ENCODE measurements around the gene KIF16B.
"Not testable (repeated sequence)": the region's sequence is repeated elsewhere in the genome, so short reads cannot be mapped to it uniquely, and the experiment has no call there.

Gene KIF16B

GRCh38 chr20:16244892-16245291 is 328.4 kb downstream of the KIF16B start:
- no peak for DNase-seq

- no peak for DNase-seq
Measured at GRCh38 chr20:16243470-16243869, 329.8 kb downstream of the KIF16B start.

DNA sequence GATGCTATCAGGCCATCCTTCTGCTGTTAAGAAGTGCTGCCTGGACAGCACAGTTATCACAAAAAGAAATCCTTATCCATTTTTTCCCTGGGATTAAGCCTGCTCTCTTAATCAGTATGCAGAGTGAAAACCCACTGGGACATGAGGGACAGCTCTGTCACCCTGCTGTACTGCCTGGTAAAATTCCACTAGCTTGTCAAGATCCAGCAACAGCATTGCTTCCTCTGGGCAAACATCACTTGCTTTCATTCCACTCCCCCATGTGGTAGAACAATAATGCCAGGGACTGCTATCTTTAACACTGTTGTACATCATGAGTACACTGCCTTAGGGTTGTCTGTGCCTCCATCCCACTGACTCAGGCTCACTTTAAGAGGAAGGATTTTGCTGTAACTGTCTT is 331.3 kb downstream of the KIF16B start:
- DNase-seq: no peak

- DNase-seq: no peak
Measured at GRCh38 chr20:16240355-16240754, 332.9 kb downstream of the KIF16B start.

DNA sequence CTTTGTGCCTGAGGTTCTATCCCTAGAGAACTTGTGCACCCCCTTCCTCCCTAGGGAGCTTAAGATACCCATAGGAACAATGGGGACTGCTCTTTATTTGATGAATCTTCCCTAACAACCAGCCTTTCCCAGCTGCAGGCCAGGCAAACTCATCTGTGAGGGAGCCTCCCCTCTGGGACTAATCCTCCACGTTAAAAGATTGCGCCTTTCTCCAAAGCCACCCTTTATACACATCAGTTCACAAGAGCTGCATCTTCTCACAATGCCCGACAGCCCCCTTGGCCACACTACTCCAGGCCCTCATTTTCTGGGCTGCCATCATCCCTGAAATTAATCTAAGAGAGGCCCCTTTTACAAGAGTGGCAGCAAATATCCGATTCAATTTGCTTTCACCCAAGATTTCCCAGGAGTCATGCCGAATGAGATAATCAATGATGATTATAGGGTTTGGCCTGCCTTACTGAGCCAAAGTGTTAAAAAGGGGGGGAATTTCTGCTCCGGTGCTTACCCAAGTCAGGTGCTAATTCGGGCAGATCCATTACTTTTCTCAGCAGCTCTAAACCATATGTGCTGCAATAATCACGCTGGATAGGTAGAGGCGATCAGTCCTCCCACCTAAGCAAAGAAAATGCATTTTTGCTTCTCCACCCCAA is 336.5 kb downstream of the KIF16B start:
- DNase-seq: no peak

DNA sequence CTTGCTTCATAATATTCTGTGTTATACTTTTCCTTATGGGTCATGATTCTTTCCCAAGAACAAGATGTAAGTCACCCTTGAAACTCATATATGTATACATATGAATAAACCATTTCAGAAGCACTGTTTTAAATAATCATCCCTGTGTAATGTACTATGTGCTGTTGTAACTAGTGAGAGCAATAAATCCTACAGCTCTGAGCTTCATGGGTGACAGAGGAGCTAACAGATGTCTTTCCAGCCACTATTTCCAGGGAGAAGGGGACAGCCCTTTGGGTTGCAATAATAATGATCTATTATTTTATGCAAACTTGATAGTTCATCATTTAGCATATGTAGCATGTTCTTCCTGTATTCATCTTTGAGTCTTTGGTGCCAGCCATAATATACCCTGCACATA is 342.8 kb downstream of the KIF16B start:
- no peak for DNase-seq

DNA sequence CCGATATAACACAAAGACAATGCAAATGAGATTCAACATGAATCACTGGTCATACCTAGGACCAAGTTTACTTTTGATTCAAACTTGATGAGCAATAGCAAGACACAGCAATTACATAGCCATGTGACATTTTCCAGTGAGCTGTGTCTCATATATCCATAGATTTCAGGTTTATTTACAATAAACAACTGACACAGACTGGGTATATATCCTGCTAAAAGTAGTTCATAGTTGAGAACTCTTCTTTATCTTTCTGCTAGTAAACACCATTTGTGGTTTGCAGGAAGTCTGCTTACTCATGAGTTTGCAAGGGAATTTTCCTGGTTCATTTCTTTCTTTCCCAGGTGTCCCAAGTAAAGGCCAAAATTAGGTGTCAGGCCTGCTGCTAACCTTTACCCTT is 343.4 kb downstream of the KIF16B start:
- DNase-seq: no peak

DNA sequence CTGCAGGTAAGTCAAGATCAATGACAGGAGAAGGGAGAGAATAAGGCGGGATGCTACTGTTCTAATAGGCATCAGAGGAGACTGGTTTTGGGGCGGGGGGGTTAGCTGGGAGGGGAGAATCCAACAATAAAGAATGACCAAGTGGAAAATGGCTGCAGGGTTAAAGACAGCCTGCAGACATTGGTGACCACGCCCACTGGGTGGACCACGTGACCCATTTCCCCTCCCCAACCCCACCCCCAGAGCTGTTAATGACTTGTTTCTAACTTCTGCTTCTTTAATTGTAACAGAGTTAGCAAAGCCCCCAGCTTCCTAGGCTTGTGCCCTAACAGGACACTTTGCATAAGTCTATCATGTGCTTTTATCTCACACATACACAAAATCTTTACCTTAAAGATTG is 344.5 kb downstream of the KIF16B start:
- DNase-seq: no peak

DNA sequence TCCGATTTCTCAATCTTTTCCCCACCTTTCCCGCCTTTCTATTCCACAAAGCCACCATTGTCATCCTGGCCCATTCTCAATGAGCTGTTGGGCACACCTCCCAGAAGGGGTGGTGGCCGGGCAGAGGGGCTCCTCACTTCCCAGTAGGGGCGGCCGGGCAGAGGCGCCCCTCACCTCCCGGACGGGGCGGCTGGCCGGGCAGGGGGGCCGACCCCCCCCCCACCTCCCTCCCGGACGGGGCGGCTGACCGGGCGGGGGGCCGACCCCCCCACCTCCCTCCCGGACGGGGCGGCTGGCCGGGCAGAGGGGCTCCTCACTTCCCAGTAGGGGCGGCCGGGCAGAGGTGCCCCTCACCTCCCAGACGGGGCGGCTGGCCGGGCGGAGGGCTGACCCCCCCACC is 346.3 kb downstream of the KIF16B start:
- DNase-seq: not testable (repeated sequence)

DNA sequence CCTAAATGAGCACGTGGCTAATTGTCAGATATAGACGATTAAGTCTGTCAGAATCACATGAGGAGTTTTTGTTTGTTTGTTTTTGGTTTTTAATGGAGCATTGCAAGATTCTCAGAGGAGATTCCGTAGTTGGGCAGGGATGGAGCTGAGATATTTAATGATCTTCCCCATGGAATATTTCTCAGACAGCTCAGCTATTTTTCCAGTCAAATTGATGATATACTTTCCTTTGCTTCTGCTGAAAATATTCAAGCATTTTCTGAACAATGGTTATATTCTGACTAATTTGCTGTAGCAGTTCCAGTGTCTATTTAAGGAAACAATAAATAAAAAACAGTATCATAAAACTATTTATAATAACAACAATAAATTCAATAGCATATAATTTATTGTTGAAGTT is 348.4 kb downstream of the KIF16B start:
- DNase-seq: peak; percentile 4

- no peak for DNase-seq
Measured at GRCh38 chr20:16222859-16223411, 350.3 kb downstream of the KIF16B start.
